H7 (cell line): ENCODE data around the gene CENPU. TPM values are rescaled to one million over a fixed set of nuclear protein-coding genes. Genes with fewer than 3 reads are reported as not detected.
A peak's percentile ranks its signal among the peaks of the same experiment; 100 is the strongest.

ENCODE experiments used
- DNase-seq: peaks from one replicate; pipeline ENCODE4 v3.0.0; 2012
- H3K27me3 ChIP-seq: 2 replicates; pipeline ENCODE4 v1.6.0; 2011; ENCODE audit warnings: mild to moderate bottlenecking, low read length; ENCODE audit not compliant: control insufficient read depth, insufficient read depth
- H3K36me3 ChIP-seq: replicated peaks from 2 replicates; pipeline ENCODE4 v1.5.1; 2011; ENCODE audit warnings: low read length; ENCODE audit not compliant: control insufficient read depth, insufficient read depth
- H3K4me3 ChIP-seq: 2 replicates; pipeline ENCODE4 v1.5.1; 2011; ENCODE audit warnings: low read depth, mild to moderate bottlenecking, control low read depth, low read length, moderate library complexity; ENCODE audit not compliant: insufficient read depth
- total RNA-seq: library from RNA; depleted of rRNA; stranded (reverse); fragments of >200 nt; shearing (Covaris generic); gene quantifications from 2 replicates; pipeline ENCODE4 v1.2.3, GENCODE V29; 2014

CENPU gene
- total RNA-seq, 1 experiment from 2014 or later: 74.8 TPM

- DNase-seq: no peak
- peaks cover 12% of the 10 kb centered on the region for H3K36me3 ChIP-seq
Measured at GRCh38 chr4:184705692-184706091, 28.2 kb downstream of the CENPU start.

GRCh38 chr4:184702114-184702513 lies 31.8 kb downstream of the CENPU start:
- no peaks in the 10 kb centered on the region for H3K27me3 ChIP-seq
- peaks cover 15% of the 10 kb centered on the region for H3K36me3 ChIP-seq
- no peak overlapping the region for H3K4me3 ChIP-seq
- no peak for DNase-seq

More at GRCh38 chr4:184705692-184706091, 28.2 kb downstream of the CENPU start:
- no peak overlapping the region for H3K4me3 ChIP-seq
- H3K27me3 ChIP-seq: no peaks in the 10 kb centered on the region

GRCh38 chr4:184699941-184700340 lies 34.0 kb downstream of the CENPU start:
- no peak for DNase-seq
- peaks cover 19% of the 10 kb centered on the region for H3K36me3 ChIP-seq
- no peak overlapping the region for H3K4me3 ChIP-seq
- no peaks in the 10 kb centered on the region for H3K27me3 ChIP-seq

GRCh38 chr4:184697956-184698355 lies 35.9 kb downstream of the CENPU start:
- no peak for DNase-seq
- Histone ChIP-seq H3K27me3 (no peaks in the 10 kb centered on the region), H3K4me3 (no peak overlapping the region), H3K36me3 (peaks cover 21% of the 10 kb centered on the region)

- no peak for DNase-seq
- Histone ChIP-seq H3K36me3 (peaks cover 17% of the 10 kb centered on the region), H3K27me3 (no peaks in the 10 kb centered on the region), H3K4me3 (no peak overlapping the region)
Measured at GRCh38 chr4:184695178-184695896, 38.6 kb downstream of the CENPU start.

- no peak overlapping the region for H3K4me3 ChIP-seq
- DNase-seq: no peak
- H3K27me3 ChIP-seq: no peaks in the 10 kb centered on the region
- peaks cover 15% of the 10 kb centered on the region for H3K36me3 ChIP-seq
Measured at GRCh38 chr4:184694412-184694956, 39.4 kb downstream of the CENPU start.

- H3K4me3 ChIP-seq: no peak overlapping the region
- no peaks in the 10 kb centered on the region for H3K27me3 ChIP-seq
- no peak for DNase-seq
- H3K36me3 ChIP-seq: peaks cover 15% of the 10 kb centered on the region
Measured at GRCh38 chr4:184693056-184693455, 40.8 kb downstream of the CENPU start.

- Histone ChIP-seq H3K27me3 (no peaks in the 10 kb centered on the region), H3K36me3 (peaks cover 4% of the 10 kb centered on the region), H3K4me3 (no peak overlapping the region)
- no peak for DNase-seq
Measured at GRCh38 chr4:184689681-184690080, 44.2 kb downstream of the CENPU start.

GRCh38 chr4:184688447-184688846 lies 45.4 kb downstream of the CENPU start:
- no peaks in the 10 kb centered on the region for H3K36me3 ChIP-seq
- H3K27me3 ChIP-seq: no peaks in the 10 kb centered on the region
- no peak overlapping the region for H3K4me3 ChIP-seq
- peak; percentile 61 for DNase-seq

- DNase-seq: no peak
- no peak overlapping the region for H3K4me3 ChIP-seq
- no peaks in the 10 kb centered on the region for H3K27me3 ChIP-seq
- H3K36me3 ChIP-seq: no peaks in the 10 kb centered on the region
Measured at GRCh38 chr4:184688005-184688404, 45.9 kb downstream of the CENPU start.

- Histone ChIP-seq H3K4me3 (no peak overlapping the region), H3K36me3 (no peaks in the 10 kb centered on the region), H3K27me3 (no peaks in the 10 kb centered on the region)
- DNase-seq: no peak
Measured at GRCh38 chr4:184684491-184685189, 49.3 kb downstream of the CENPU start.

- Histone ChIP-seq H3K4me3 (no peak overlapping the region), H3K27me3 (no peaks in the 10 kb centered on the region), H3K36me3 (no peaks in the 10 kb centered on the region)
- no peak for DNase-seq
Measured at GRCh38 chr4:184681916-184682315, 52.0 kb downstream of the CENPU start.

- H3K4me3 ChIP-seq: no peak overlapping the region
- no peaks in the 10 kb centered on the region for H3K27me3 ChIP-seq
- no peak for DNase-seq
- H3K36me3 ChIP-seq: no peaks in the 10 kb centered on the region
Measured at GRCh38 chr4:184680698-184681097, 53.2 kb downstream of the CENPU start.

GRCh38 chr4:184675821-184676492 lies 57.9 kb downstream of the CENPU start:
- no peak for DNase-seq
- no peak overlapping the region for H3K4me3 ChIP-seq
- H3K36me3 ChIP-seq: no peaks in the 10 kb centered on the region
- no peaks in the 10 kb centered on the region for H3K27me3 ChIP-seq

- no peaks in the 10 kb centered on the region for H3K36me3 ChIP-seq
- no peaks in the 10 kb centered on the region for H3K27me3 ChIP-seq
- no peak overlapping the region for H3K4me3 ChIP-seq
- DNase-seq: no peak
Measured at GRCh38 chr4:184675018-184675417, 58.9 kb downstream of the CENPU start.
